ENCODE data around the gene WASF2.

WASF2 gene

DNA sequence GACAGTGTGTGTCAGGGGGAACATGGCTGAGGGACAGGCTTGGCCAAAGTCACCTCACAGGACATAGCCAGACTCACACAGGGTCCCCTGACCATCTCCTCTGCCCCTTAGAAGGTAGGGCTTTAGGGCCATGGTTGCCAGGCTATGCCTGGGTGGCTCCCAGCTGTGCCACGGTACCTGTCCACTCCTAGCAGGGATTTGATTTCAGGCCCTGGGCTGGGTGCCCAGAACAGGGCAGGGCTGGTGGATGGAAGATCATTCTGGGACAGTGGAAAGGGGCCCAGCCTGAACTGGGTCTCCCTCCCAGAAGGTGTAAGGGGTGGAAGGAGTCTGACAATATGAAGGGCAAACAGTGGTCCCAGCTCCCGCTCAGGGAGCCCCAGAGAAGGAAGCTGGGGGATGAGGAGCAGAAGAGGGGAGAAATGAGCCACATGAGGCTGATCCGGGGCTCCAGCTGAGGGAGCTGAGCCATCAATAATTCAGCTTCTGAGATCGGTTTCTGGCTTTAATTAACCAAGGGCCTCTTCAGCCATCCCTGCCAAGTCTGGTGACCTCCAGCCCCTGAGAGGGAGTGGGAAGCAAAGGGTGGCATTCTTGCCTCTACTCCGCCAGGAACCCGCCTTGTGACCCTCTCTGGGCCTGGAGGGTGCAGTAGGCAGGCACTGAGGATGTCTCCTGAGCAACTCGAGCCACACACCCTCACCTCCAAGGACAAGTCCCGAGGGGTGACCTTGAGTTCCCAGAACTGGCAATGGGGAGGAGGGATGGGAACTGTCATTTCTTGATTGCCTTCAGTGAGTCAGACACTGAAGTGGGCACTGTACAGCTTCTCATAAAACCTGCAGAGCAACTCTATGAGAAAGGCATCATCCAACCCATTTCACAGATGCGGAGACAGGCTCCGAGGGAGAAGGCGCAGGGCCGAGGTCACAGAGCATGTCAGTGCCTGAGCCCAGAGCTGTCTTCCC lies 108.9 kb downstream of the WASF2 start:
- H3K4me1 ChIP-seq (ENCODE audit: control insufficient read depth, insufficient read depth, low read length): no peaks in the 10 kb centered on the region
- no peaks in the 10 kb centered on the region for H3K9me3 ChIP-seq (ENCODE audit: control insufficient read depth in 2 of 2, low read length in 2 of 2)
- H3K27ac ChIP-seq (ENCODE audit: low read length): no peak overlapping the region
- H3K9ac ChIP-seq (ENCODE audit: low read length in 2 of 2): no peak overlapping the region
- H3K27me3 ChIP-seq (ENCODE audit: control insufficient read depth in 1 of 2, insufficient read depth in 2 of 2, low read length in 2 of 2): peaks cover 0 to 3% of the 10 kb centered on the region in 2 donors
- no peaks in the 10 kb centered on the region for H3K36me3 ChIP-seq (ENCODE audit: control insufficient read depth in 2 of 2, insufficient read depth in 2 of 2, low read length in 2 of 2)
- H3K4me3 ChIP-seq (ENCODE audit: low read length in 2 of 2): no peak overlapping the region

DNA sequence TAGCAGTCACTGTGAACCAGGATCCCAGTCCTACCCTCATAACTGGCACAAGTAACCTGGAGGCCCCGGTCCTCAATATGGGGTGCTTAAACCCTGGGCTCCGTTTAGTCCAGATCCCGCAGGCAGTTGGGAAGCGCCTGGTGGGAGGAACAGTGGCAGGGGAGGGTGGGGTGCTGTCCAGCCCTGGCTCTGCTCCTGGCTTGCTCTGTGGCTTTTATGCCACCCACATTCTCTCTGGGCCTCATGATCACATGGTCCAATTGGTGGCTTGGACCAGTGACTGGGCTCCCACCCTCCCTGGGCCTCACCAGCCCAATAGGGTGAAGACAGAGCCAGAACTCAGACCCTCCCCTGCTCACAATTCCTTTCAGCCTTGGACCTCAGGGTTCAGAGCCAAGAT lies 109.7 kb downstream of the WASF2 start:
- Histone ChIP-seq H3K4me3 (ENCODE audit: low read length in 2 of 2) (no peak overlapping the region), H3K27me3 (ENCODE audit: control insufficient read depth in 1 of 2, insufficient read depth in 2 of 2, low read length in 2 of 2) (peaks cover 0 to 3% of the 10 kb centered on the region in 2 donors), H3K9me3 (ENCODE audit: control insufficient read depth in 2 of 2, low read length in 2 of 2) (no peaks in the 10 kb centered on the region), H3K27ac (ENCODE audit: low read length) (no peak overlapping the region), H3K36me3 (ENCODE audit: control insufficient read depth in 2 of 2, insufficient read depth in 2 of 2, low read length in 2 of 2) (no peaks in the 10 kb centered on the region), H3K9ac (ENCODE audit: low read length in 2 of 2) (no peak overlapping the region), H3K4me1 (ENCODE audit: control insufficient read depth, insufficient read depth, low read length) (peaks cover under 1% of the 10 kb centered on the region)

GRCh38 chr1:27379564-27380122 lies 110.3 kb downstream of the WASF2 start:
- peaks cover 2% of the 10 kb centered on the region for H3K4me1 ChIP-seq (ENCODE audit: control insufficient read depth, insufficient read depth, low read length)
- peaks cover 0 to 3% of the 10 kb centered on the region in 2 donors for H3K27me3 ChIP-seq (ENCODE audit: control insufficient read depth in 1 of 2, insufficient read depth in 2 of 2, low read length in 2 of 2)
- H3K36me3 ChIP-seq (ENCODE audit: control insufficient read depth in 2 of 2, insufficient read depth in 2 of 2, low read length in 2 of 2): no peaks in the 10 kb centered on the region
- H3K4me3 ChIP-seq (ENCODE audit: low read length in 2 of 2): no peak overlapping the region
- H3K9ac ChIP-seq (ENCODE audit: low read length in 2 of 2): no peak overlapping the region
- H3K9me3 ChIP-seq (ENCODE audit: control insufficient read depth in 2 of 2, low read length in 2 of 2): no peaks in the 10 kb centered on the region
- H3K27ac ChIP-seq (ENCODE audit: low read length): no peak overlapping the region

- Histone ChIP-seq H3K4me3 (ENCODE audit: low read length in 2 of 2) (no peak overlapping the region), H3K27me3 (ENCODE audit: control insufficient read depth in 1 of 2, insufficient read depth in 2 of 2, low read length in 2 of 2) (peaks cover 0 to 2% of the 10 kb centered on the region in 2 donors), H3K27ac (ENCODE audit: low read length) (no peak overlapping the region), H3K36me3 (ENCODE audit: control insufficient read depth in 2 of 2, insufficient read depth in 2 of 2, low read length in 2 of 2) (no peaks in the 10 kb centered on the region), H3K4me1 (ENCODE audit: control insufficient read depth, insufficient read depth, low read length) (peaks cover 2% of the 10 kb centered on the region), H3K9ac (ENCODE audit: low read length in 2 of 2) (no peak overlapping the region), H3K9me3 (ENCODE audit: control insufficient read depth in 2 of 2, low read length in 2 of 2) (no peaks in the 10 kb centered on the region)
Observed at GRCh38 chr1:27377760-27378495, 112.0 kb downstream of the WASF2 start.

DNA sequence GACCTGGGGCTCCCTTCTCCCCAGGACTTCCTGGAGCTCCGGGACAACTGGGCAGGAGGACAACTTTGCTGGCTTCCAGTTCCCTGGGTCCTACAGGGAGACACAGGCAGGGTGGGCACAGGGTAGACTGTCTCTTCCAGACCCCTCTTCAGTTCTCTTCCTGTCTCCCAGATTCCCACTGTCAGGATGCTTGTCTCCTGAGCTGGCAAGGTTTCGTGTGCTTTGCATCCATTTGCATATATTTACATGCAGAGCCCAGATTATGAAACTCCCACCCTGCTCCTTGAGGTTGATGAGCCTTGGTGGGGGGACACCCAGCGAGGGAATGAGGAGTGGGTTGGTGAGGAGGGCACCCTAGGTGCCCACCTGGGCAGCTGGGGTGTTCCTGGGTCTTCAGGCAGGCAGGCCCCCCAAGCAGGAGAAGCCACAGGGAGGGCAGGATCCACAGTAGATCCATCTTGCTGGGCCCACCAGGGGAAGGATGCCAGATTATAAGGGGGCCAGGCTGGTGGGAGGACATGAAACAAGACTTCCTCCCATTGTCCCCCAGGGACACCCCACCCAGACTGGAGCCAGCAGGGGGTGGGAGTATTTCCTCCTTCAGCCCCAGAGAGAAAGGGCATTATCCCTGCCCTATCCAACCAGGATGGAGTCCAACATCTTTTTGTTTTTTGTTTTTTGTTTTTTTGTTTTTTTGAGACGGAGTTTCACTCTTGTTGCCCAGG lies 115.4 kb downstream of the WASF2 start, which contains the start of gene FCN3:
Gene FCN3 (minus strand): TSS at position 463 of the 725 bp plus-strand sequence. CDS start 6 bp downstream, at position 457.
- no peak within 1 kb of the TSS for H3K27ac ChIP-seq (ENCODE audit: low read length)
- no peaks in the 10 kb centered on the region for H3K9me3 ChIP-seq (ENCODE audit: control insufficient read depth in 2 of 2, low read length in 2 of 2)
- H3K9ac ChIP-seq (ENCODE audit: low read length in 2 of 2): no peak within 1 kb of the TSS
- H3K36me3 ChIP-seq (ENCODE audit: control insufficient read depth in 2 of 2, insufficient read depth in 2 of 2, low read length in 2 of 2): no peaks in the 10 kb centered on the region
- H3K4me1 ChIP-seq (ENCODE audit: control insufficient read depth, insufficient read depth, low read length): peaks cover 3% of the 10 kb centered on the region
- no peak within 1 kb of the TSS for H3K4me3 ChIP-seq (ENCODE audit: low read length in 2 of 2)
- no peaks in the 10 kb centered on the region for H3K27me3 ChIP-seq (ENCODE audit: control insufficient read depth in 1 of 2, insufficient read depth in 2 of 2, low read length in 2 of 2)

GRCh38 chr1:27372808-27373690 lies 116.9 kb downstream of the WASF2 start:
- Histone ChIP-seq H3K9me3 (ENCODE audit: control insufficient read depth in 2 of 2, low read length in 2 of 2) (no peaks in the 10 kb centered on the region), H3K4me1 (ENCODE audit: control insufficient read depth, insufficient read depth, low read length) (peaks cover 8% of the 10 kb centered on the region), H3K4me3 (ENCODE audit: low read length in 2 of 2) (no peak overlapping the region), H3K36me3 (ENCODE audit: control insufficient read depth in 2 of 2, insufficient read depth in 2 of 2, low read length in 2 of 2) (no peaks in the 10 kb centered on the region), H3K27ac (ENCODE audit: low read length) (no peak overlapping the region), H3K9ac (ENCODE audit: low read length in 2 of 2) (no peak overlapping the region), H3K27me3 (ENCODE audit: control insufficient read depth in 1 of 2, insufficient read depth in 2 of 2, low read length in 2 of 2) (no peaks in the 10 kb centered on the region)

GRCh38 chr1:27372022-27372807 lies 117.8 kb downstream of the WASF2 start:
- Histone ChIP-seq H3K9ac (ENCODE audit: low read length in 2 of 2) (no peak overlapping the region), H3K4me3 (ENCODE audit: low read length in 2 of 2) (no peak overlapping the region), H3K27ac (ENCODE audit: low read length) (no peak overlapping the region), H3K4me1 (ENCODE audit: control insufficient read depth, insufficient read depth, low read length) (peaks cover 14% of the 10 kb centered on the region), H3K27me3 (ENCODE audit: control insufficient read depth in 1 of 2, insufficient read depth in 2 of 2, low read length in 2 of 2) (no peaks in the 10 kb centered on the region), H3K9me3 (ENCODE audit: control insufficient read depth in 2 of 2, low read length in 2 of 2) (no peaks in the 10 kb centered on the region), H3K36me3 (ENCODE audit: control insufficient read depth in 2 of 2, insufficient read depth in 2 of 2, low read length in 2 of 2) (no peaks in the 10 kb centered on the region)

DNA sequence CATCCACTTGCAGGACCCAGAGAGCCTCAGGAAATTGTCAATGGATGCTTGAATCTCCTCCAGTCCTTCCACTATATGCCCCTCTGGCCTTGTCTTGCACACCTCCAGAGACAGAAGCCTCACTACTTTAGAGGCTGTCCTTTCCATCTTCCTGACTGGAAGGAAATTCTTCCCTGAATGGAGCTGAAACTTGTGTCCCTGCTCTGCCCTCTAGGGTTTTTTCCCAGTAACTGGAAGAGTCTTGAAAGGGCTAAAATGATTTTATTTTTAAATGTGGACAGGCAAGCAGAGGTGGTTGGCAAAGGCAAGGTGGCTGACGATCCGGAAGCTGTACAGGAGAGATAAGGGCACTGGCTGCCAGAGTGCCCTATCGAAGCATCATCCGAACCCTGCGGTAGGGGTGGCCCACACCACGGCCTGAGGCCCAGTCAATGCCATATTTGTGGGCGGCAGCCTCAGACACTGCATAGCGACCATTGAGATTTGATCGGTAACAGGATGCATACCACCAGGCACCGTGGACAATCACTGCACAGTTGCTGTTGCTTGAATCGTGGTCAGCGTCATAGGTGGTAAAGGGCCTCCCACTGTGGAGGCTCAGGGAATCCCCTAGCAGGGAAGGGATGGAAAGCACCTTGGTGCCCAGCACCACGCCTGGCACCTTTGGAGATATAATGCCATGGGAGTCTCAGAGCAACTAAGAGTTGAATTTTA lies 120.9 kb downstream of the WASF2 start:
- Histone ChIP-seq H3K27ac (ENCODE audit: low read length) (no peak overlapping the region), H3K4me1 (ENCODE audit: control insufficient read depth, insufficient read depth, low read length) (peaks cover 27% of the 10 kb centered on the region), H3K9ac (ENCODE audit: low read length in 2 of 2) (no peak overlapping the region), H3K4me3 (ENCODE audit: low read length in 2 of 2) (no peak overlapping the region), H3K27me3 (ENCODE audit: control insufficient read depth in 1 of 2, insufficient read depth in 2 of 2, low read length in 2 of 2) (no peaks in the 10 kb centered on the region), H3K9me3 (ENCODE audit: control insufficient read depth in 2 of 2, low read length in 2 of 2) (no peaks in the 10 kb centered on the region), H3K36me3 (ENCODE audit: control insufficient read depth in 2 of 2, insufficient read depth in 2 of 2, low read length in 2 of 2) (peaks cover 0 to 5% of the 10 kb centered on the region in 2 donors)
